ENCODE data around the gene STAC3.

The STAC3 gene

DNA sequence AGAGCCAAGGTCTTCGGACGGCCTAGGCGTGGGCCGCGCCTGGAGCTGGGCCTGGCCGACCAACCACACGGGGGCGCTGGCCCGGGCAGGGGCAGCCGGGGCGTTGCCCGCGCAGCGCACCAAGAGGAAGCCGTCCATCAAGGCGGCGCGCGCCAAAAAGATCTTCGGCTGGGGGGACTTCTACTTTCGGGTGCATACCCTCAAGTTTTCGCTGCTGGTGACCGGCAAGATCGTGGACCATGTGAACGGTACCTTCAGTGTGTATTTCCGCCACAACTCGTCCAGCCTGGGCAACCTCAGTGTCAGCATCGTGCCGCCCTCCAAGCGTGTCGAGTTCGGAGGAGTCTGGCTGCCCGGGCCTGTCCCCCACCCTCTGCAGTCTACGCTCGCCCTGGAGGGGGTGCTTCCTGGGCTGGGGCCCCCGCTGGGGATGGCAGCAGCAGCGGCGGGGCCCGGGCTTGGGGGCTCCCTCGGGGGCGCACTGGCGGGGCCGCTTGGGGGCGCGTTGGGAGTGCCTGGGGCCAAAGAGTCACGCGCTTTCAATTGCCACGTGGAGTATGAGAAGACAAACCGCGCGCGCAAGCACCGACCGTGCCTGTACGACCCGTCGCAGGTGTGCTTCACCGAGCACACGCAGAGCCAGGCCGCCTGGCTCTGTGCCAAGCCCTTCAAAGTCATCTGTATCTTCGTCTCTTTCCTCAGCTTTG, 25.9 kb downstream of the STAC3 start:
- Histone ChIP-seq H3K9ac (ENCODE audit: insufficient read length, low read depth) (no peak overlapping the region), H3K4me3 (ENCODE audit: insufficient read length, low read depth) (no peak overlapping the region), H3K9me3 (ENCODE audit: insufficient read depth, low read length) (no peaks in the 10 kb centered on the region), H3K36me3 (ENCODE audit: insufficient read depth, insufficient read length, low read length) (no peaks in the 10 kb centered on the region), H3K4me1 (ENCODE audit: insufficient read depth, insufficient read length) (peaks cover 24% of the 10 kb centered on the region), H3K27me3 (ENCODE audit: insufficient read depth, insufficient read length) (peaks cover 76% of the 10 kb centered on the region)
- TF ChIP-seq ZNF274 (IDR thresholded peaks at IDR 0.05; ENCODE audit: low read depth, low read length): no peak
- TF ChIP-seq YY1 (IDR thresholded peaks at IDR 0.05; ENCODE audit: insufficient read depth, insufficient read length): no peak
- no peak for TF ChIP-seq SUZ12 (IDR thresholded peaks at IDR 0.05; ENCODE audit: extremely low read depth, insufficient read depth, insufficient read length)
- DNase-seq (ENCODE audit: low read depth, low spot score): no peak

DNA sequence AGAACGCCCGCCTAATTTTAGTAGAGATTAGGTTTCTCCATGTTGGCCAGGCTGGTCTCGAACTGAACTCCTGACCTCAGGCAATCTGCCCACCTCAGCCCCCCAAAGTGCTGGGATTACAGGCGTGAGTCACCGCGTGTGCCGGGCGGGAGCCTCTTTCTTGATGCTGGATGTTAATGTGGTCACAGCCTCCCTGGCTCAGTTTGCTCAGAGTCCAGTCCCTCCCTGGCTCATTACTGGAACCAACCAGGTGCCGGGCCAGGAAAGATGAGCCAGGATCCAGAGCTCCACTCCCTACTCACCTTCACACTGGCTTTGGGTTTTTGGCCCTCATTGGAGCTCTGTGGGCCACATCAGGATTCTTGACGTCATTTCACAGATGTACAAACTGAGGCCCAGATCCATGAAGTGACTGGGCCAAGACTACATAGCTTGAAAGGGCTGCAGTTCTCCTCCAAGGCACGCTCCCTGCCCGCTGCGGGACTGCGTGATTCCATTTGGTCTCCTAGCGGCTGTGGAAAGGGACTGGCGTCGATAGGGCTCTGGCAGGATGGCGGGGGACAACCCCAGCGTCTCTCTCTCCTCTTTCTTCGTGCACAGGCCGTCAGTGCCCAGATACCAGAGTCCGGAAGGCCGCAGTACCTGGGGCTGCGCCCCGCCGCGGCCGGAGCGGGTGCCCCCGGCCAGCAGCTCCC, 26.6 kb downstream of the STAC3 start:
- H3K9me3 ChIP-seq (ENCODE audit: insufficient read depth, low read length): no peaks in the 10 kb centered on the region
- no peaks in the 10 kb centered on the region for H3K36me3 ChIP-seq (ENCODE audit: insufficient read depth, insufficient read length, low read length)
- H3K4me3 ChIP-seq (ENCODE audit: insufficient read length, low read depth): no peak overlapping the region
- peaks cover 83% of the 10 kb centered on the region for H3K27me3 ChIP-seq (ENCODE audit: insufficient read depth, insufficient read length)
- no peak for TF ChIP-seq SUZ12 (IDR thresholded peaks at IDR 0.05; ENCODE audit: extremely low read depth, insufficient read depth, insufficient read length)
- no peak for TF ChIP-seq ZNF274 (IDR thresholded peaks at IDR 0.05; ENCODE audit: low read depth, low read length)
- no peak for TF ChIP-seq YY1 (IDR thresholded peaks at IDR 0.05; ENCODE audit: insufficient read depth, insufficient read length)
- H3K4me1 ChIP-seq (ENCODE audit: insufficient read depth, insufficient read length): peaks cover 30% of the 10 kb centered on the region
- no peak for DNase-seq (ENCODE audit: low read depth, low spot score)
- H3K9ac ChIP-seq (ENCODE audit: insufficient read length, low read depth): no peak overlapping the region

DNA sequence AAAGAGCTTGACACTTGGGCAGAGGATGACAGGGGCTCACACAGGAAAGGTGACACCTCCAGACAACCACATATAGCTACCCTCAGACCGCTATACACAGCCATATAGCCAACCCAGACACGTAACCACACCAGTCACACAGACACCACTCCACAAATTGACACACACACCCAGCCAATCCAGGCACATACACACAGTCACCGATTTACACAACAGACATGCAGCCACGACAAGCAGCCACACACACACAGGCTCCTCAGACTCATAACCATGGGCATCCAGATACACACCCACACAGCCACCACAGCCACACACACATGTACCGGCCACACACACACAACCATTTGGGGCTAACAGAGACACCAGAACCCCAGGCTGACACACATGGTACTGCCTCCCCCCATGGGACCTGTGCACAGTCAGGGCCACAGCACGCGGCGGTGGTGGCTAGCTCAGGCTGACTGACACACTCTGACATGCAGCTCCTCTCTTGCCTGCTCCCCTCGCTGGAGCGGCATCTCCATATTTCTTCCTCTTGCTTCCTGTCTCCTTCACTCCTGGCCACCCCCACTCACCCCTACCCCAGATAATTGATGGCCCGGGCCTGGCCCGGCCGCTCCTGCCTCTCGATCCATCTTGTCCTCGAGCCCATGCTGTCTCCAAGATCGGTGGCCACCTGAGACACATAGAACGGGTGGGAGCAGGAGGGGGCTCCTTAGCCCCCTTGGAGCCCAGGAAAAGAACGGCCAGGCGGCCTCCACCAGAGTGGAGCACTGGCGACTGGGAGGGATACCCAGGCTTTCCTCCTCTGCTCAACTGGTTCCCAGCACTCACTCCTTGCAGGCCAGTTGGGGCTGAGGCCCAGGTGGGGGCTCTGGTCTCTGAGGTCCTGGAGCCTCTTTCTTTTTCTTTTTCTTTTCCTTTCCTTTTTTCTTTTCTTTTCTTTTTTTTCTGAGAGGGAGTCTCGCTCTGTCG, 27.5 kb downstream of the STAC3 start:
- H3K36me3 ChIP-seq (ENCODE audit: insufficient read depth, insufficient read length, low read length): no peaks in the 10 kb centered on the region
- peak overlapping the region; percentile 27 for H3K9ac ChIP-seq (ENCODE audit: insufficient read length, low read depth)
- no peaks in the 10 kb centered on the region for H3K9me3 ChIP-seq (ENCODE audit: insufficient read depth, low read length)
- H3K27me3 ChIP-seq (ENCODE audit: insufficient read depth, insufficient read length): peaks cover 85% of the 10 kb centered on the region
- no peak overlapping the region for H3K4me3 ChIP-seq (ENCODE audit: insufficient read length, low read depth)
- peaks cover 33% of the 10 kb centered on the region for H3K4me1 ChIP-seq (ENCODE audit: insufficient read depth, insufficient read length)
- DNase-seq (ENCODE audit: low read depth, low spot score): no peak
- TF ChIP-seq YY1 (IDR thresholded peaks at IDR 0.05; ENCODE audit: insufficient read depth, insufficient read length): no peak
- TF ChIP-seq ZNF274 (IDR thresholded peaks at IDR 0.05; ENCODE audit: low read depth, low read length): no peak

DNA sequence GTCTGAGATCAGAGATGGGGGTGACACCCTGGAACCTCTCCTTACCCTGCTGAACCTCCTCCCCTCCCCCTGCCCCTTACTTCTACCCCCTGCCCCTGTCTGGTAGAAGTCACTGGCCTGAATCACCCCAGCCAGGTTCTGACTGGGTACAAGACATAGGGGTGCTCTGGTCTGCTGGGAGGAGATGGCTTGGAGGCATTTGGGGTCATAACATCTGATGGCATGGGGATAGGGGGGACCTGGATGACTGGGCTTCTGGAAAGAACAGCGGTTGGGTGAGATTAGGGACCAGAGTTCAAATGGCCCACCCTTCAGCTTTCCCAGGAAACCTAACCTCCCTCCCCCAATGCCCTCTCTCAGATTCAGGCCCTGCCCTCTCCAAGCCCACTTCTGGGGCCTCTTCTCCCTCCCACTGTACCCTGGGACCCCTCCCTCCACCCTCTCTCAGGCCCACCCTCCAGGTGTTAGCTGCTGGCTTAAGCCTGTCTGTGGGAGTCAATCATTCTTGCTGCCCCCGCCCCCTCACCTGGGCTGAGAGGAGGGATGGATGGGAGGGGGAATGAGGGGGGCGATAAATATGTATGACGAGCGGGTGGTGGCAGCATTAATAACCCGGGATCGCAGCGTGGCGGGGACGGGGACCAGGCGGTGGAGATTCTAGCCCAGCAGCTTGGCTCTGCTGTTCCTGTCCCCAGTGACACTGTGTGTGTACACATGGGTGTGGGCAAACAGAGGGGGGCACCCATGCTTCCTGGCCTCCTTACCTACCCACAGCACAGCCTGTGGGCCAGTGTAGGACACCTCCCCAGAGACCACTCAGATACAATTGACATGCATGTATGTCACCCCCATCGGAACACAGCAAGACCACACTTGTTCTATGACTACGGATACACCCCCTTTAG, 28.4 kb downstream of the STAC3 start:
- H3K27me3 ChIP-seq (ENCODE audit: insufficient read depth, insufficient read length): peaks cover 88% of the 10 kb centered on the region
- H3K4me1 ChIP-seq (ENCODE audit: insufficient read depth, insufficient read length): peaks cover 34% of the 10 kb centered on the region
- H3K9ac ChIP-seq (ENCODE audit: insufficient read length, low read depth): peak overlapping the region; percentile 27

DNA sequence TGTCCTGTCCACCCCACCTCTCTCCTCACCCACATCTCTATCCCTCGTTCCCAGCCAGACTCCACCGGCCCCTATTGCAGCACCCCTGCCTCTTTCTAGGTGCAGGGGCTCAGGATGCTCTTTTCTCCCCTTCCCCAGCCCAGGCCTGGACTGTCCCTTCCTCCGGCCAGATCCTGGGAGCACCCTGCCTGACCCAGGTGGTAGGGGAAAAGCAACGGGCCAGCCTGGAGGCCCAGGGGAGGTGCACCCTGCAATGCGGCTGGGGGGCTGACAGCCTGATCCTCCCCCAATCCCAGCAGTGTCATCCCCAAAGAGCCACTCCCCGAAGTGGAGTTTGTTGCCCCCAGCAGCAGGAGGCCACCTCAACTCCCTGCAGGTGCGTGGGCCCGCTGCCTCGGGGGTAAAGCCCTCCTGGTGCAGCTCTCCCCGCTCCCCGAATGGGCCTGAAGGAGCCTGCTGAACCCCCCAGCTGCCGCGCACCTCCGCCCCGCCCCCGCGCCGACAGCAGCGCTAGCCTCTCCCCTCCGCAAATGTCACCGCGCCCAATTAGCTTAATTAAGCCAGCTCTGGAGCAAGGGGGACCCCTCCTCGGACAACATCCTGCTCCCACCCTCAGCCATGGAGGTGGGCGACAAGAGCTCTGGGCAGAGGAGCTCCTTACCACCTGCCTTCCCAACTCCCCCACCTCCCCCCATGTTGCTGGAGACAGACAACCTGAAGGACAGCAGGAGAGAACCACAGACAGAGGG, 29.6 kb downstream of the STAC3 start:
- DNase-seq (ENCODE audit: low read depth, low spot score): no peak
- peaks cover 37% of the 10 kb centered on the region for H3K4me1 ChIP-seq (ENCODE audit: insufficient read depth, insufficient read length)
- no peak for TF ChIP-seq ZNF274 (IDR thresholded peaks at IDR 0.05; ENCODE audit: low read depth, low read length)
- peak; percentile 51 for TF ChIP-seq SUZ12 (IDR thresholded peaks at IDR 0.05; ENCODE audit: extremely low read depth, insufficient read depth, insufficient read length)
- no peak for TF ChIP-seq YY1 (IDR thresholded peaks at IDR 0.05; ENCODE audit: insufficient read depth, insufficient read length)
- H3K9ac ChIP-seq (ENCODE audit: insufficient read length, low read depth): peak overlapping the region; percentile 8
- no peaks in the 10 kb centered on the region for H3K36me3 ChIP-seq (ENCODE audit: insufficient read depth, insufficient read length, low read length)
- no peaks in the 10 kb centered on the region for H3K9me3 ChIP-seq (ENCODE audit: insufficient read depth, low read length)
- H3K27me3 ChIP-seq (ENCODE audit: insufficient read depth, insufficient read length): peaks cover 93% of the 10 kb centered on the region
- no peak overlapping the region for H3K4me3 ChIP-seq (ENCODE audit: insufficient read length, low read depth)

More for the DNA sequence above, 28.4 kb downstream of the STAC3 start:
- no peaks in the 10 kb centered on the region for H3K9me3 ChIP-seq (ENCODE audit: insufficient read depth, low read length)
- H3K4me3 ChIP-seq (ENCODE audit: insufficient read length, low read depth): no peak overlapping the region
- no peaks in the 10 kb centered on the region for H3K36me3 ChIP-seq (ENCODE audit: insufficient read depth, insufficient read length, low read length)
- DNase-seq (ENCODE audit: low read depth, low spot score): no peak
- TF ChIP-seq YY1 (IDR thresholded peaks at IDR 0.05; ENCODE audit: insufficient read depth, insufficient read length): no peak
- TF ChIP-seq SUZ12 (IDR thresholded peaks at IDR 0.05; ENCODE audit: extremely low read depth, insufficient read depth, insufficient read length): no peak
- no peak for TF ChIP-seq ZNF274 (IDR thresholded peaks at IDR 0.05; ENCODE audit: low read depth, low read length)

DNA sequence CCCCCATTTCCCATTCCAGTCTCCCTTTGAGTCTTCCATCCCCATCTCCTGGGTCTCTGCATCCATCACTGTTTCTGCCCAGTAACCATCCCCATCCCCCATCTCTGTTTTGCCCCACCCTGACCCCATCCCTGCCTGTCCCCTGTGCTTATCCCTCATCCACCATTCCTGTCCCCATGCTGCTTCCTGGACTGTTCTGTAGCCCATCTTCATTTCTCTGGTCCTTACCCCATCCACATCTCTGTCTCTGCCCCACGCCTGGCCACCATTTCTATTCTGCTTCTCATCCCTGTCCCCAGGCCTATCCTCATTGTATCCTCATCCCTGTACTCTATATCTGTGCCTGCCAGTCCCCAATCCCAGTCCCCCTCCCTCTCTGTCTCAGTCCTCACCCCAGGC, 30.2 kb downstream of the STAC3 start:
- Histone ChIP-seq H3K9ac (ENCODE audit: insufficient read length, low read depth) (no peak overlapping the region), H3K27me3 (ENCODE audit: insufficient read depth, insufficient read length) (peaks cover 95% of the 10 kb centered on the region), H3K4me3 (ENCODE audit: insufficient read length, low read depth) (no peak overlapping the region), H3K9me3 (ENCODE audit: insufficient read depth, low read length) (no peaks in the 10 kb centered on the region), H3K4me1 (ENCODE audit: insufficient read depth, insufficient read length) (peaks cover 39% of the 10 kb centered on the region), H3K36me3 (ENCODE audit: insufficient read depth, insufficient read length, low read length) (no peaks in the 10 kb centered on the region)
- no peak for DNase-seq (ENCODE audit: low read depth, low spot score)
- TF ChIP-seq SUZ12 (IDR thresholded peaks at IDR 0.05; ENCODE audit: extremely low read depth, insufficient read depth, insufficient read length): no peak
- TF ChIP-seq ZNF274 (IDR thresholded peaks at IDR 0.05; ENCODE audit: low read depth, low read length): no peak
- no peak for TF ChIP-seq YY1 (IDR thresholded peaks at IDR 0.05; ENCODE audit: insufficient read depth, insufficient read length)

Measured in NT2/D1 (cell line).